HEK293T (cell line): ENCODE measurements around the gene RENBP.

Experiments used
- BHLHE40 ChIP-seq: fragments of 450-650 bp; IDR thresholded peaks from 2 replicates; pipeline ENCODE4 v1.6.1; 2016; ENCODE audit warnings: mild to moderate bottlenecking, moderate library complexity, borderline replicate concordance
- LEF1 ChIP-seq: fragments of 450-650 bp; IDR thresholded peaks from 2 replicates; pipeline ENCODE4 v1.6.1; 2017; ENCODE audit warnings: mild to moderate bottlenecking, borderline replicate concordance
- SP1 ChIP-seq: fragments of 450-650 bp; IDR thresholded peaks from 2 replicates; pipeline ENCODE4 v1.6.1; 2017

DNA sequence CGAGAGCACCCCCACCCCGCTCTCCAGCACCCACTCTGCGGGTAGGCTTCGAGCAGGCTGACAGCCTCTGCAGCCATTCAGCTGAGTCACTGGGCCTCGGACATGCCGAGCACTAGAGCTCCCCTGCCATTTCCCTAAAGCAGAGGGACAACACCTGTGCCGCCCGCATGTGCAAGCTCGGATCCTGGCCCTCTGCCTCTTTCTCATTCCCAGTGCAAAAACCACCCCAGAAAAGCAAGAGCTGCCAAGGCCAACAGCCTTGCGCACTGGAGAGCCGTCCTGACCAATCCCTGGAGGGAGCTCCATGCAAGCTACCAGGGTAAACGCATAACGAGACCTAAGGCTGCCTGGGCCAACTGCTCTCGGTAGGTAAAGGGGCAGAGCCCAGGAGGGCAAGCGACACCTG, 21.8 kb upstream of the RENBP start:
- TF ChIP-seq LEF1: no peak
- no peak for TF ChIP-seq SP1
- no peak for TF ChIP-seq BHLHE40
